Spleen (tissue), 11 donors: ENCODE results near the gene SPTBN1. TPM values are rescaled to one million over a fixed set of nuclear protein-coding genes. Genes with fewer than 3 reads are reported as not detected.

ENCODE experiments used
- DNase-seq: peaks from one replicate; pipeline ENCODE4 v3.0.0-alpha.2; 2020
- H3K27ac ChIP-seq, 8 donors: fragments of 200-600 bp; sonication (generic) in 7 of 8; 1 replicate in 4 of 8; 2 replicates in 4 of 8; pipeline versions ENCODE4 v1.5.0 to v1.8.0; 2016 to 2021; ENCODE audit warnings: inconsistent platforms in 4 of 8, mild to moderate bottlenecking in 4 of 8, moderate library complexity in 1 of 8
- H3K27me3 ChIP-seq, 7 donors: fragments of 200-600 bp; sonication (generic) in 6 of 7; replicated peaks in 1 of 7; 1 replicate in 4 of 7; 2 replicates in 3 of 7; pipeline versions ENCODE4 v1.5.0 to v1.8.0; 2016 to 2021; ENCODE audit warnings: inconsistent platforms in 3 of 7, mild to moderate bottlenecking in 1 of 7
- H3K36me3 ChIP-seq, 6 donors: fragments of 200-600 bp; sonication (generic) in 5 of 6; 1 replicate in 4 of 6; 2 replicates in 2 of 6; pipeline versions ENCODE4 v1.5.0 to v1.8.0; 2016 to 2021; ENCODE audit warnings: inconsistent platforms in 2 of 6
- H3K4me1 ChIP-seq, 6 donors: fragments of 200-600 bp; sonication (generic) in 5 of 6; 1 replicate in 3 of 6; 2 replicates in 3 of 6; pipeline versions ENCODE4 v1.5.0 to v1.8.0; 2016 to 2021; ENCODE audit warnings: inconsistent platforms in 3 of 6
- H3K4me3 ChIP-seq, 8 donors: fragments of 200-600 bp; sonication (generic) in 7 of 8; 1 replicate in 4 of 8; 2 replicates in 4 of 8; pipeline versions ENCODE4 v1.5.0 to v1.8.0; 2016 to 2021; ENCODE audit warnings: inconsistent platforms in 4 of 8, mild to moderate bottlenecking in 4 of 8, moderate library complexity in 2 of 8
- H3K9me3 ChIP-seq, 8 donors: fragments of 200-600 bp; sonication (generic) in 7 of 8; 1 replicate in 4 of 8; 2 replicates in 4 of 8; pipeline versions ENCODE4 v1.5.0 to v1.8.0; 2016 to 2021; ENCODE audit warnings: inconsistent platforms in 4 of 8
- CTCF ChIP-seq, 11 experiments: fragments of 200-600 bp in 7 of 11; fragments of 450-650 bp in 4 of 11; sonication (generic) in 4 of 11; IDR thresholded peaks in 8 of 11; conservative IDR thresholded peaks in 3 of 11; 1 replicate in 7 of 11; 2 replicates in 4 of 11; pipeline versions ENCODE4 v1.4.0 to v1.8.0; 2016 to 2021; ENCODE audit warnings: antibody characterized with exemption in 11 of 11, inconsistent platforms in 4 of 11, mild to moderate bottlenecking in 1 of 11
- POLR2A ChIP-seq, 3 donors: fragments of 450-650 bp; IDR thresholded peaks; one replicate each; pipeline ENCODE4 v1.5.1; 2017; ENCODE audit warnings: antibody characterized with exemption in 3 of 3, mild to moderate bottlenecking in 1 of 3
- POLR2AphosphoS5 ChIP-seq, 3 donors: sonication (generic); formaldehyde crosslinking; IDR thresholded peaks; one replicate each; pipeline ENCODE4 v1.5.1; 2017; ENCODE audit warnings: antibody characterized with exemption in 3 of 3
- WGBS, 5 donors: extraction: QIAGEN DNeasy Blood & Tissue Kit in 3 of 5; methylation state at CpG; one replicate each; pipeline versions ENCODE4 v1.1.5 to v1.1.7; 2013 to 2018; 5-methylcytosine and 5-hydroxymethylcytosine counted together
- intact Hi-C: fragments of 100-400 bp; cut with DNase I; formaldehyde crosslinking; loops from one replicate; pipeline ENCODE4 v1.15.0; 2023; ENCODE audit warnings: low total_unique reads
- polyA plus RNA-seq, 3 donors: library from polyadenylated mRNA; stranded (reverse); fragments of 200-250 nt; gene quantifications; one replicate each; pipeline ENCODE4 v1.2.1, GENCODE V29; 2013
- total RNA-seq, 7 donors: library from RNA; depleted of rRNA in 3 of 7; stranded (reverse); fragments of >200 nt in 3 of 7; fragmentation: NEBNext Ultra II Directional in 4 of 7; extraction: Animal tissue kit (Norgen Biotek cat#: 25700) in 4 of 7; gene quantifications; one replicate each; pipeline versions ENCODE4 v1.1.0 to v1.2.1, GENCODE V29; 2016 to 2021
- donor health status: healthy with polysubstance abuse.
- donor health status: DM: no; HTN: no; CAD: no; lungs with moderate emphysema.
- donor health status: DM: no; HTN: no; CAD: no.
- donor health status: Bipolar disorder and iron deficiency.
- donor health status: healthy.
- donor health status: DM: no; HTN: no; CAD: no.
- donor health status: DM: yes; HTN: yes; CAD: no.

Gene SPTBN1
- total and polyA plus RNA-seq, 10 donors: 32.7 to 352 (median 269) TPM

- no peak for DNase-seq
- Histone ChIP-seq H3K27ac (peak overlapping the region in 4 of 8 donors; percentile 17 to 79 (median 27)), H3K36me3 (no peaks in the 10 kb centered on the region), H3K9me3 (peaks cover 0 to 15% (median 5%) of the 10 kb centered on the region in 8 donors), H3K4me3 (no peak overlapping the region), H3K27me3 (no peaks in the 10 kb centered on the region), H3K4me1 (peaks cover 0 to 55% (median 21%) of the 10 kb centered on the region in 6 donors)
- WGBS, 5 donors: 55 to 81% (median 73%) methylated on average over 3 of the region's 3 CpGs
- intact Hi-C loops: no loop called here
- no peak for TF ChIP-seq CTCF (IDR thresholded peaks at IDR 0.05 in 8 of 11, conservative IDR thresholded peaks at IDR 0.05 in 3 of 11)
- TF ChIP-seq POLR2AphosphoS5 (IDR thresholded peaks at IDR 0.05): no peak
- no peak for TF ChIP-seq POLR2A (IDR thresholded peaks at IDR 0.05)
Observed at GRCh38 chr2:54475285-54475684, 19.2 kb downstream of the SPTBN1 start.

- Histone ChIP-seq H3K4me3 (no peak overlapping the region), H3K27me3 (no peaks in the 10 kb centered on the region), H3K4me1 (peaks cover 0 to 48% (median 18%) of the 10 kb centered on the region in 6 donors), H3K9me3 (peaks cover 0 to 17% (median 5%) of the 10 kb centered on the region in 8 donors), H3K36me3 (no peaks in the 10 kb centered on the region), H3K27ac (peak overlapping the region in 5 of 8 donors; percentile 9 to 79 (median 46))
- intact Hi-C loops: no loop called here
- no peak for TF ChIP-seq POLR2A (IDR thresholded peaks at IDR 0.05)
- WGBS, 5 donors: 77 to 96% (median 78%) methylated on average over 5 of the region's 5 CpGs
- DNase-seq: no peak
Observed at GRCh38 chr2:54475919-54476318, 19.8 kb downstream of the SPTBN1 start.

- intact Hi-C loops: no loop called here
- H3K27ac ChIP-seq: peak overlapping the region in 7 of 8 donors; percentile 4 to 79 (median 69)
- no peak for DNase-seq
- no peaks in the 10 kb centered on the region for H3K27me3 ChIP-seq
- peaks cover 0 to 41% (median 11%) of the 10 kb centered on the region in 6 donors for H3K4me1 ChIP-seq
- H3K9me3 ChIP-seq: peaks cover 0 to 17% (median 5%) of the 10 kb centered on the region in 8 donors
- no peak for TF ChIP-seq CTCF (IDR thresholded peaks at IDR 0.05 in 8 of 11, conservative IDR thresholded peaks at IDR 0.05 in 3 of 11)
- TF ChIP-seq POLR2A (IDR thresholded peaks at IDR 0.05): no peak
- no peak for TF ChIP-seq POLR2AphosphoS5 (IDR thresholded peaks at IDR 0.05)
- WGBS, 5 donors: 61 to 76% (median 71%) methylated on average over 2 of the region's 2 CpGs
- no peaks in the 10 kb centered on the region for H3K36me3 ChIP-seq
- no peak overlapping the region for H3K4me3 ChIP-seq
Observed at GRCh38 chr2:54476852-54477251, 20.7 kb downstream of the SPTBN1 start.

GRCh38 chr2:54477896-54478295, 21.8 kb downstream of the SPTBN1 start:
- Histone ChIP-seq H3K36me3 (no peaks in the 10 kb centered on the region), H3K27ac (peak overlapping the region; percentile 4 to 79 (median 69)), H3K4me1 (peaks cover 0 to 39% (median 11%) of the 10 kb centered on the region in 6 donors), H3K27me3 (no peaks in the 10 kb centered on the region), H3K9me3 (peaks cover 0 to 17% (median 5%) of the 10 kb centered on the region in 8 donors), H3K4me3 (no peak overlapping the region)
- 91 to 98% (median 96%) methylated on average over 4 of the region's 4 CpGs for WGBS, 5 donors
- TF ChIP-seq CTCF (IDR thresholded peaks at IDR 0.05 in 8 of 11, conservative IDR thresholded peaks at IDR 0.05 in 3 of 11) (no peak), POLR2AphosphoS5 (IDR thresholded peaks at IDR 0.05) (no peak), POLR2A (IDR thresholded peaks at IDR 0.05) (no peak)
- intact Hi-C loops: no loop called here
- no peak for DNase-seq
